ENCODE results near the gene CNGA3. TPM values are rescaled to one million over a fixed set of nuclear protein-coding genes. Genes with fewer than 3 reads are reported as not detected.

CNGA3 gene
- total RNA-seq, 1 donor from 2014 or later, result 0.52 TPM

DNA sequence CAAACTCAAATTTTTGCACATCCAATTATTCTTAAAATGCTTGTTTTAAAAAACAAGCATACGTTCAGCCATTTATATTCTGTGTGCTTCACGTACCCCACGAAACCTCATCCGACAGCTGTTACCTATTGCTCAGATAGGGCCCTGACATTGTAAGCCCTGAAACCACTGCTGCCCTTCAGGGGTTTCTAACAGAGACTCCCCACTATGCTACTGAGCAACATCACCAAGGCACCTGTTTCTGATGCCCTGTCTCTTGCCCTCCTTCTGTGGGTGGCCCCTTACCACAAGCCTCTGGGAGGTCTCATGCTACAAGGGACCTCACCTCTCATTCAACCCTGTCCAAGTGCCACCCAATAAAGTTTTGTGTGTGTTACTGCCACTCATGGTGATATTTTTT lies 18.5 kb upstream of the CNGA3 start:
- Histone ChIP-seq H3K9me3 (ENCODE audit: control insufficient read depth in 3 of 3, low read length in 3 of 3) (peaks cover under 1 to 8% (median 2%) of the 10 kb centered on the region in 3 donors), H3K27me3 (ENCODE audit: control insufficient read depth in 3 of 3, insufficient read depth in 3 of 3, low read length in 3 of 3) (no peaks in the 10 kb centered on the region), H3K4me1 (ENCODE audit: control insufficient read depth in 3 of 3, insufficient read depth in 3 of 3, low read length in 3 of 3) (no peaks in the 10 kb centered on the region), H3K27ac (ENCODE audit: low read depth, low read length) (no peak overlapping the region), H3K36me3 (ENCODE audit: control insufficient read depth in 3 of 3, insufficient read depth in 3 of 3, low read length in 3 of 3) (no peaks in the 10 kb centered on the region), H3K9ac (ENCODE audit: low read depth in 1 of 3, low read length in 3 of 3) (no peak overlapping the region), H3K4me3 (ENCODE audit: low read length in 3 of 3) (no peak overlapping the region)

DNA sequence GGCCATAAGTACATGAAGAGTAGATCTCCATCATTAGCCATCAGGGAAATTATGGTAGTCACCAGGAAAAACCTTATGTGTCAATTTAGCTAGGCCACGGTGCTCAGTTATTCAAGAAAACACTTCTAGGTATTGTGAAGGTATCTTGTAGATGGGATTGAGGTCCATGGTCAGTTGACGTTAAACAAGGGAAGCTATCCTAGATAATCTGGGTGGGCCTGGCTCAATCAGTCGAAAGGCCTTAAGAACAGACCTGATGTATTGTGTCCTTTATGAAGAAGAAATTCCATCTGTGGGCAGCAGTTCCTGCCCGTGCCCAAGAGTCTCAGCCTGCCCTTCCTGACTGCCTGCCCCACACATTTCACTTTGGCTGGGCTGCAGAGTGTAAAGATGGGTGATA lies 16.7 kb upstream of the CNGA3 start:
- H3K9me3 ChIP-seq (ENCODE audit: control insufficient read depth in 3 of 3, low read length in 3 of 3), result peaks cover 0 to 4% (median 2%) of the 10 kb centered on the region in 3 donors
- H3K4me3 ChIP-seq (ENCODE audit: low read length in 3 of 3), result no peak overlapping the region
- no peaks in the 10 kb centered on the region for H3K27me3 ChIP-seq (ENCODE audit: control insufficient read depth in 3 of 3, insufficient read depth in 3 of 3, low read length in 3 of 3)

DNA sequence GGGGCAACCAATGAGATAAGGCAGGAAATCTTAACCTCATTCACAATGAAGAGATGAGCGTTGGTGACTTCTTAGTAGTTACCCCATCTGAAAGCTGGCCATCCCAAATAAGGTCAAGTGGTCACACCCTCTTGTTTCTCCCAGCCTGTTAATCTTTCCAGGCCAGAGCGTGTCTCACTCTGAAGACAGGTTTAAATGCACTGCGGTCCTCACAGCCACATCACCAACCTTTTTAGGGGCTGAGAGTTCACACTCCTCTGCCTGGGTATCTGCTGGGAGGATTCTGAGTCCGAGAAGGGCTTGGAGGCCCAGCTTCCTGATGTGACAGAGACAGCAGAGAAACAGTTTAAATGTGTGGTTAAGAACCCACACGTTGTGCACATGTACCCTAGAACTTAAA lies 13.3 kb upstream of the CNGA3 start:
- no peak overlapping the region for H3K9ac ChIP-seq (ENCODE audit: low read depth in 1 of 3, low read length in 3 of 3)
- no peak overlapping the region for H3K27ac ChIP-seq (ENCODE audit: low read depth, low read length)

More for the DNA sequence above, 16.7 kb upstream of the CNGA3 start:
- Histone ChIP-seq H3K36me3 (ENCODE audit: control insufficient read depth in 3 of 3, insufficient read depth in 3 of 3, low read length in 3 of 3) (no peaks in the 10 kb centered on the region), H3K27ac (ENCODE audit: low read depth, low read length) (no peak overlapping the region), H3K4me1 (ENCODE audit: control insufficient read depth in 3 of 3, insufficient read depth in 3 of 3, low read length in 3 of 3) (no peaks in the 10 kb centered on the region), H3K9ac (ENCODE audit: low read depth in 1 of 3, low read length in 3 of 3) (no peak overlapping the region)

DNA sequence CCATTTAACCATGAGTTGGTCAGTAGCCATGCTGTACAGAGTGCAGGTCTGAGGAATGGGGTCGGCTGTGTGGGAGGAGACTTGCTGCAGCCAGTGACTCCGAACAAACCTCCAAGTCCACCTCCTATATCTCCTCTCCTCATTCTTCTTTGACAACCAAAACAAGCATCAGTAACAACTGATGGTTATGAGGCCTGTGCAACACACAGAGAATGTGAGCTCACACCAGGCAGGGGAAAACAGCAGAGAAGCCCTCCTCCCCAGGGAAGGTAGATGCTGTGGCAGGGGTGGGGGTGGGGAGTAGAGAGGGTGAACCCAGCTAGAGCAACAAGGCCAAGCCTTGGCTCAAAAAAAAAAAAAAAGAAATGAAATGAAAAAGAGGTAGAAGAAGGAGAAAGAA lies 12.3 kb upstream of the CNGA3 start:
- H3K36me3 ChIP-seq (ENCODE audit: control insufficient read depth in 3 of 3, insufficient read depth in 3 of 3, low read length in 3 of 3), result no peaks in the 10 kb centered on the region
- H3K27ac ChIP-seq (ENCODE audit: low read depth, low read length), result no peak overlapping the region
- H3K27me3 ChIP-seq (ENCODE audit: control insufficient read depth in 3 of 3, insufficient read depth in 3 of 3, low read length in 3 of 3), result no peaks in the 10 kb centered on the region
- no peak overlapping the region for H3K4me3 ChIP-seq (ENCODE audit: low read length in 3 of 3)
- H3K4me1 ChIP-seq (ENCODE audit: control insufficient read depth in 3 of 3, insufficient read depth in 3 of 3, low read length in 3 of 3), result no peaks in the 10 kb centered on the region
- no peaks in the 10 kb centered on the region for H3K9me3 ChIP-seq (ENCODE audit: control insufficient read depth in 3 of 3, low read length in 3 of 3)
- H3K9ac ChIP-seq (ENCODE audit: low read depth in 1 of 3, low read length in 3 of 3), result no peak overlapping the region

More for the DNA sequence above, 13.3 kb upstream of the CNGA3 start:
- Histone ChIP-seq H3K4me1 (ENCODE audit: control insufficient read depth in 3 of 3, insufficient read depth in 3 of 3, low read length in 3 of 3) (no peaks in the 10 kb centered on the region), H3K9me3 (ENCODE audit: control insufficient read depth in 3 of 3, low read length in 3 of 3) (peaks cover 0 to under 1% (median 0%) of the 10 kb centered on the region in 3 donors), H3K27me3 (ENCODE audit: control insufficient read depth in 3 of 3, insufficient read depth in 3 of 3, low read length in 3 of 3) (no peaks in the 10 kb centered on the region), H3K36me3 (ENCODE audit: control insufficient read depth in 3 of 3, insufficient read depth in 3 of 3, low read length in 3 of 3) (no peaks in the 10 kb centered on the region), H3K4me3 (ENCODE audit: low read length in 3 of 3) (no peak overlapping the region)

DNA sequence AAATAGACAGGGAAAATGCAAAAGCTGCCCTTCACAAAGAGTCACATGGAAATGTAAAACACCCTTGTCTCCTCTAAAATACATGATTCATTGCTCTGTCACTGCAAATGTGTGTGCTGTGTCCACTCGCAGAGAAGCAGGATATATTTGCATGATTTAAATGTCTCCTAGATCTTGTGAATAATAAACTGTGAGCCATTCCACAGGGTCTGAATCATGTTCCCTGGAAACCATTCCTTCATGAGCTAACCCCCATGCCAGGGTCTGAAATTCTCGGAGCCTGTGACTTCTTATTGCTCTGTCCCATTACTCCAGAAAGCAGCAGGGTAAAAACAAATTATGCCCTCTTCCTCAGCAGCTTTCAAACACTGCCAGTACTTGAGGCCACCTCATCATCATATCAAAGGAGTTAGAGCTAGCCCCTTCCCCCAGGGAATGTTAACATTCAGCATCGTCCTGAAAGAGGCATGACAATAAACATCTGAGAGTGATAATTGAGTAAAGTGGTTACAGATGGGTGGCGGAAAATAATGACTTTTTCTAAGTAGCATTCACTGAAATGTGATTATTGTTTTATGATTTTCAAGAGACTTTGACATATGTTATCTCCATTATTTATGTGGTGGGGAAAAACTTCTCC lies 11.7 kb upstream of the CNGA3 start:
- H3K9ac ChIP-seq (ENCODE audit: low read depth in 1 of 3, low read length in 3 of 3), result no peak overlapping the region
- H3K4me3 ChIP-seq (ENCODE audit: low read length in 3 of 3), result no peak overlapping the region
- no peaks in the 10 kb centered on the region for H3K4me1 ChIP-seq (ENCODE audit: control insufficient read depth in 3 of 3, insufficient read depth in 3 of 3, low read length in 3 of 3)
- H3K27ac ChIP-seq (ENCODE audit: low read depth, low read length), result no peak overlapping the region
- no peaks in the 10 kb centered on the region for H3K36me3 ChIP-seq (ENCODE audit: control insufficient read depth in 3 of 3, insufficient read depth in 3 of 3, low read length in 3 of 3)
- peaks cover 0 to 3% (median 0%) of the 10 kb centered on the region in 3 donors for H3K27me3 ChIP-seq (ENCODE audit: control insufficient read depth in 3 of 3, insufficient read depth in 3 of 3, low read length in 3 of 3)
- H3K9me3 ChIP-seq (ENCODE audit: control insufficient read depth in 3 of 3, low read length in 3 of 3), result no peaks in the 10 kb centered on the region

DNA sequence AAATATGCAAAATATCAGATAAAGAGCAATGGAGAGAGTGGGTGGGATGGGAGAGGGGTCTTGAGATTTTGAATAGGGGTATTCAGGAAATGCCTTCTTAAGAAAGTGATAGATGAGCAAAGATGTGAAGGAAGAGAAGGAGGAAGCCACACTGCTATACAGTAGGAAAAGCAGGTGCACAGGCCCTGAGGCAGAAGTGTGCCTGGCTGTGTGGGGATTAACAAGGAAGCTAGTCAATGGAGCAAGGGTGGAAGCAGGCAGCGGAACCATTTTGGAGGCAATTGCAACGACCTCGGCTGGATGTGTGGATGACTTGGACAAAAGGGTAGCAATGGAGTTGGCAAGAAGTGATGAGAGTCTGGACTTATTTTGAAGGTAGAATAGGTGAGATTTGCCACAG lies 11.0 kb upstream of the CNGA3 start:
- Histone ChIP-seq H3K27me3 (ENCODE audit: control insufficient read depth in 3 of 3, insufficient read depth in 3 of 3, low read length in 3 of 3) (peaks cover 0 to 5% (median 0%) of the 10 kb centered on the region in 3 donors), H3K4me3 (ENCODE audit: low read length in 3 of 3) (no peak overlapping the region), H3K9me3 (ENCODE audit: control insufficient read depth in 3 of 3, low read length in 3 of 3) (no peaks in the 10 kb centered on the region), H3K9ac (ENCODE audit: low read depth in 1 of 3, low read length in 3 of 3) (no peak overlapping the region), H3K27ac (ENCODE audit: low read depth, low read length) (no peak overlapping the region), H3K4me1 (ENCODE audit: control insufficient read depth in 3 of 3, insufficient read depth in 3 of 3, low read length in 3 of 3) (no peaks in the 10 kb centered on the region), H3K36me3 (ENCODE audit: control insufficient read depth in 3 of 3, insufficient read depth in 3 of 3, low read length in 3 of 3) (no peaks in the 10 kb centered on the region)

DNA sequence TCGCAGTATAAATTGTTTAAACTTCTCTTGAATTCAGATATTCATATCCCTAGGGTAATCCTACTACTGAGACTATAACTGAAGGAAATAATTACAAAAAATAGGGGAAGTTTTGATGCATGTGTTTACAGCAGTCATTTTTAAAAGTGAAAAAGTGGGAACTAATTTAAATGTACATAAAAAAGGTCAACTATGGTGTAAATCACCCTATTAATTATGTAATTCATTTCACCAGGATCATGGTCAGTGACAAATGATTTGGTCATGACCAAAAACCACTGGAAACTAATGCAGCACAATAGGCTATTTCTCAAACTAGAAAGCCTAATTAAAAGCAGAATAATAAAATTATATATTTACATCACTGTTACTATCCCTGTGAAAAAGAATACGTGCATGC lies 5.0 kb upstream of the CNGA3 start:
- Histone ChIP-seq H3K4me1 (ENCODE audit: control insufficient read depth in 3 of 3, insufficient read depth in 3 of 3, low read length in 3 of 3) (peaks cover 0 to 3% (median 0%) of the 10 kb centered on the region in 3 donors), H3K9me3 (ENCODE audit: control insufficient read depth in 3 of 3, low read length in 3 of 3) (no peaks in the 10 kb centered on the region), H3K27ac (ENCODE audit: low read depth, low read length) (no peak overlapping the region), H3K36me3 (ENCODE audit: control insufficient read depth in 3 of 3, insufficient read depth in 3 of 3, low read length in 3 of 3) (no peaks in the 10 kb centered on the region), H3K9ac (ENCODE audit: low read depth in 1 of 3, low read length in 3 of 3) (no peak overlapping the region), H3K27me3 (ENCODE audit: control insufficient read depth in 3 of 3, insufficient read depth in 3 of 3, low read length in 3 of 3) (peaks cover 14 to 18% (median 16%) of the 10 kb centered on the region in 3 donors), H3K4me3 (ENCODE audit: low read length in 3 of 3) (no peak overlapping the region)

DNA sequence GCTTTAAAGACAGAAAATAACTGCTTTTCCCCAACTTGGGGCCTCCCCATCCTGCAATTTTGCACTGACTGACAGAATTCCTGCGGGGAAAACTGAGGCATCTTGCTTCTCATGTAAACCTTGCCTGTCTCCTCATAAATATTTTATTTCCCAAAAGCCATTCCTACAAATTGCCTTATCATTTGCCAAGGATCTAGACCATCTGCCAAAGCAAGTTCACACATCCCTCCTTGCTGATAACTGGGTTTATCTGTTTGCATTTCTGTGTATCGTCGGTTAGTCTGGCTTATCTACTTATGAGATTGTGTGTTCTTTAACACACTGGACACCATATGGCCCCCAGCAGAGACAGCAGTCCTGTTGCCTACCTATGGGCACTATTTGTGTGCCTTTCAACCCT lies 3.0 kb upstream of the CNGA3 start:
- Histone ChIP-seq H3K4me1 (ENCODE audit: control insufficient read depth in 3 of 3, insufficient read depth in 3 of 3, low read length in 3 of 3) (peaks cover 0 to 4% (median 0%) of the 10 kb centered on the region in 3 donors), H3K4me3 (ENCODE audit: low read length in 3 of 3) (no peak overlapping the region), H3K27me3 (ENCODE audit: control insufficient read depth in 3 of 3, insufficient read depth in 3 of 3, low read length in 3 of 3) (peaks cover 35 to 38% (median 36%) of the 10 kb centered on the region in 3 donors)

DNA sequence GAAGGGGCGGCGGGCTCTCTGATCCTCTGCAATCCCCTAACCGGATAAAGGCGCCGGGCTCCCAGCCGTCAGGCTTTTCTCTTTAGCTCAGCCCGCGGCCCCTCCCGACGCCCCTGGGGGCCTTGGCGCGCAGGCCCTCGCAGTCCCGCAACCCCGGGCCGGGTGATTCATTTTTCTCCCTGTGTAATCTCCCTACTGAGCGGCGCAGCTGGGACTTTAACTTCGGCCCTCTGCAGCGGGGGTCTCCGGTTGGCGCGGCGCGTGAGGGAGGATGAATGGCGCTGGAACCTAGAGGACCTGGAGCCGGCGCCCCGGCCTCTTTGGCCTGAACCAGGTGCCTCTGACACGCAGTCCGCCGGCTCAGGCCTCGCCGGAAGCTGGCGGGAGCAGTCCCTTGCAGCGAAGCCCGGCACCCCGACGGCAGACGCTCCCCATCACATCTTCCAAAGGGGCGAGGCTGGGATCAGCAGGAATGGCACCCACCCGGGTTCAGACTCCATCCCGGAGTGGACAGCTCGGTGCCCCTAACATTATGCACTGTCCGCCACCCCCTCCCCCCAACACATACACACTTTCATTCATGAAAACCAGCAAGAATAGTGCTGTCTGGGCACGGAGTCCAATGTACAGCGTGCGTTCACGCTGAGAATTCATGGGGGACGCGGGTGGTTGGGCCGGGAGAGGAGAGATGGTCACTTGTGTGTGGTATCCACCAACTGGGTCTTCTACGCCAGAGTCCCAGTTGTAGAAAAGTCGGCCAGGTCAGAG lies 1.2 kb downstream of the CNGA3 start:
- Histone ChIP-seq H3K4me1 (ENCODE audit: control insufficient read depth in 3 of 3, insufficient read depth in 3 of 3, low read length in 3 of 3) (peaks cover 0 to 4% (median 0%) of the 10 kb centered on the region in 3 donors), H3K9me3 (ENCODE audit: control insufficient read depth in 3 of 3, low read length in 3 of 3) (no peaks in the 10 kb centered on the region), H3K27me3 (ENCODE audit: control insufficient read depth in 3 of 3, insufficient read depth in 3 of 3, low read length in 3 of 3) (peaks cover 52 to 54% (median 53%) of the 10 kb centered on the region in 3 donors), H3K36me3 (ENCODE audit: control insufficient read depth in 3 of 3, insufficient read depth in 3 of 3, low read length in 3 of 3) (no peaks in the 10 kb centered on the region), H3K9ac (ENCODE audit: low read depth in 1 of 3, low read length in 3 of 3) (no peak overlapping the region), H3K4me3 (ENCODE audit: low read length in 3 of 3) (no peak overlapping the region), H3K27ac (ENCODE audit: low read depth, low read length) (no peak overlapping the region)

More for the DNA sequence above, 3.0 kb upstream of the CNGA3 start:
- no peaks in the 10 kb centered on the region for H3K36me3 ChIP-seq (ENCODE audit: control insufficient read depth in 3 of 3, insufficient read depth in 3 of 3, low read length in 3 of 3)
- H3K27ac ChIP-seq (ENCODE audit: low read depth, low read length), result no peak overlapping the region
- H3K9me3 ChIP-seq (ENCODE audit: control insufficient read depth in 3 of 3, low read length in 3 of 3), result no peaks in the 10 kb centered on the region
- no peak overlapping the region for H3K9ac ChIP-seq (ENCODE audit: low read depth in 1 of 3, low read length in 3 of 3)

DNA sequence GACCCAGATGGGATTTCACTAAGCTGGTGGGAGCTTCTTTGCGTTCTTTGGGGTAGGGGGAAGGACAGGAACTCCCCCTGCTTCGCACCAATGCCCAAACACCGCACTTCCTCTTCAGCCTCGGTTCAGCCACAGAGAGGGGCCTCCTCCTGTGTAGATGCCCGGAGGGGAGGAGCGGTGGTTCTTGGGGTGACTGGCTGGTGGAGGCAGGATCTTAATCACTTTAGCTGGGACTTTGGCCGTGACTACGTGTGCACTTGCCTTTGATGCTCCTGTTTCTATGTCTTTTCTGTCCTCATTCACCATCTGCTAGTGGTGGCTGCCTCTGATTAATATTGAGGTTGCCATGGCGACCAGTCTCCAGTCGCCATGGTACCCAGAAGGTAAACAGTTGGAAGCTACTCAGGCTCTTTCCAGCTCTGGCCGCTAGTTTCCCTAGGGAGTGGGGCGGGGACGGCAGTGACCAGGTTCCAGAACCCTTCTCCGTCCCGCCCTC lies 1.9 kb downstream of the CNGA3 start:
- Histone ChIP-seq H3K27ac (ENCODE audit: low read depth, low read length) (no peak overlapping the region), H3K27me3 (ENCODE audit: control insufficient read depth in 3 of 3, insufficient read depth in 3 of 3, low read length in 3 of 3) (peaks cover 52 to 54% (median 53%) of the 10 kb centered on the region in 3 donors), H3K36me3 (ENCODE audit: control insufficient read depth in 3 of 3, insufficient read depth in 3 of 3, low read length in 3 of 3) (no peaks in the 10 kb centered on the region), H3K9ac (ENCODE audit: low read depth in 1 of 3, low read length in 3 of 3) (no peak overlapping the region), H3K9me3 (ENCODE audit: control insufficient read depth in 3 of 3, low read length in 3 of 3) (no peaks in the 10 kb centered on the region), H3K4me1 (ENCODE audit: control insufficient read depth in 3 of 3, insufficient read depth in 3 of 3, low read length in 3 of 3) (peaks cover 0 to 4% (median 0%) of the 10 kb centered on the region in 3 donors), H3K4me3 (ENCODE audit: low read length in 3 of 3) (no peak overlapping the region)
